H1 (cell line): ENCODE data around the gene GALNTL6. TPM values are rescaled to one million over a fixed set of nuclear protein-coding genes. Genes with fewer than 3 reads are reported as not detected.

Source experiments
- ATF3 ChIP-seq: IDR thresholded peaks from 2 replicates; pipeline ENCODE4 v1.6.1; 2011; ENCODE audit warnings: low read depth, mild to moderate bottlenecking, low read length; ENCODE audit not compliant: insufficient read depth
- BCL11A ChIP-seq, 2 experiments: IDR thresholded peaks; one replicate each; pipeline ENCODE4 v1.6.1; 2011; ENCODE audit warnings: low read depth in 2 of 2, low read length in 2 of 2, mild to moderate bottlenecking in 2 of 2
- SP4 ChIP-seq: IDR thresholded peaks from 2 replicates; pipeline ENCODE4 v1.6.1; 2012; ENCODE audit warnings: low read length, inconsistent platforms
- polyA plus RNA-seq, 7 experiments: library from polyadenylated mRNA; depleted of rRNA in 3 of 7; stranded (reverse) in 5 of 7; unstranded in 2 of 7; fragments of >200 nt in 5 of 7; fragments of 200-250 nt in 2 of 7; gene quantifications; 1 replicate in 5 of 7; 2 replicates in 1 of 7; 4 replicates in 1 of 7; pipeline versions ENCODE4 v1.2.1 to v1.2.3, GENCODE V29; 2011 to 2013; ENCODE audit warnings: missing spikeins in 2 of 7, mixed read lengths in 2 of 7
- total RNA-seq: library from RNA; stranded (reverse); fragmentation: NEBNext Ultra II Directional; extraction: Animal tissue kit (Norgen Biotek cat#: 25700); gene quantifications from 2 replicates; pipeline ENCODE4 v1.2.1, GENCODE V29; 2021

Gene GALNTL6
- total and polyA plus RNA-seq, 2 of the 8 experiments (the other 6 are each of a cell fraction or from before 2014, with no cell fraction given), result 0.03 to 0.32 TPM

- TF ChIP-seq BCL11A (IDR thresholded peaks at IDR 0.05; ENCODE audit: low read depth in 2 of 2, low read length in 2 of 2), result no peak
- no peak for TF ChIP-seq SP4
- TF ChIP-seq ATF3, result no peak
Observed at GRCh38 chr4:172675232-172675631, 862.0 kb downstream of the GALNTL6 start (continued).
